ENCODE results near the gene VWF. TPM values are rescaled to one million over a fixed set of nuclear protein-coding genes. Genes with fewer than 3 reads are reported as not detected.

VWF gene
- total RNA-seq, 1 experiment from 2014 or later = 0.37 TPM

DNA sequence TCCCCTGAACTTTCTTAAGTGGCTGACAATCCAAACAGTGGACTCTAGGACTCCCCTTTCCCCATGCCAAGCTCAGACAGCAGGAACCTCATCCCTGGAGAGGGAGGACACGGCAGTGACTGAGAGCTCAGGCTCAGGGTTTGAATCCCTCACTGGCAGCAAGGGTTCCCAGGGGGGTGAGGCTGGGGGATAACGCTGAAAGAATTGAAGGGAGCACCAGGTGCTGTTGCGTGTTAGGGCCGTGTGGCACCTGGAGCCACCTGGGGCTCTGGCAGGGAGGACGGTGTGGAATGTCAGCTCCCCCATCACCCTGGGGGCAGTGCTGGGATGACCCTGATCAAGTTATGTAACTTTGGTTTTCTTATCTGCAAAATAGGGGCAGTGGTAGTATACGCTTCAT lies 219.5 kb downstream of the VWF start:
- in situ Hi-C loops (cut with HindIII; ENCODE audit: low pct_unique_long_range_greater_than_20kb, low sequenced_read_pairs) = no loop called here
- no peak for DNase-seq (ENCODE audit: low read depth, low spot score)

DNA sequence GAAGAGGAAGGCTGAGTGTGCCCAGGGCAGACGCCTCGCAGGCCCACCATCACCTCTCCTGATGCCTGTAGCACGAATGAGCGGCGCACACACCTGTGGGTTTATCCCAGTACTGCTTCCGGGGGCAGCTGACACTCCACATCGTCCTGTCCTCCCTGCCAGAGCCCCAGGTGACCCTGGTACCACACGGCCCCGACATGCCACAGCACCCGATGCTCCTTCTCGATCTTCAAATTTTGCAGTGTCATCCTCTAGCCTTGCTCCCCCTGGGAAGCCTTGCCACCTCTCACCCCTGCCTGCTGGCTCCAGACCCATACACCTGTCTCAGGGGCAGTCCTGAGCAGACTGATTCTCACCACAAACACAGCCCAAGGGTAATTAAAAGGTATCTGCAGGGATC lies 220.0 kb downstream of the VWF start:
- DNase-seq (ENCODE audit: low read depth, low spot score) = no peak
- in situ Hi-C loops (cut with HindIII; ENCODE audit: low pct_unique_long_range_greater_than_20kb, low sequenced_read_pairs) = no loop called here

DNA sequence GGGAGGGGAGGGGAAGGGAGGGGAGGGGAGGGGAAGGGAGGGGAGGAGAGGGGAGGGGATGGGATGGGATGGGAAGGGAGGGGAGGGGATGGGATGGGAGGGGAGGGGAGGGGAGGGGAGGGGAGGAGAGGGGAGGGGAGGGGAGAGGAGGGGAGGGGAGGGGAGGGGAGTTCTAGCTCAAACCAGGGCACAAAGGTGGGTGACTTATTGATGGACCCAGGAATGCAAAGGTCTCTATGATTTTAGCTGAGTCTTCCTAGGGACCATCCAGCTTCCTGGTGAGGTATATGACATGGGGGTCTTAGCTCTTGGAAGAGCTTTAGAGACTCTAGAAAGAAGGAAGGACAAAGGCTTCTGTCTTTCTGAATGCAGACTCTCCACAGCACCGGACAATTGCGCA lies 221.7 kb downstream of the VWF start:
- no peak for DNase-seq (ENCODE audit: low read depth, low spot score)
- in situ Hi-C loops (cut with HindIII; ENCODE audit: low pct_unique_long_range_greater_than_20kb, low sequenced_read_pairs) = no loop called here

DNA sequence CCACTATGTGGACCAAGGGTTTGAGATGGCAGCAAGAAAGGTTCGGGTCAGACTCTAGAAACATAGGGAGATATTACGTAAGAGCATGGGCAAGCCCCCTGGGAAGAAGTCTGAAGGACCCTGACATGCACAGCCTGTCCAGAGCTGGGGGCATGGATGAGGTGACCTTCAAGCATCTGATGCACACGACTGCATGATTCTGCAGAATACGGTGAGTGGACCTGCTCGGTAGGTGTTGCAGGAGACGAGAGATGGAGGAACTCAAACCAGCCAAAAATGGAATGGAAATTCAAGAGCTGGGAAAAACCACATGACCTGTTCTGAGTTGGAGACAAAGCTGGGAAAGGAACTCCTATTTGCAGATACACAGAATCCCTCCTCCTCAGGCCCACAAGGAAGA lies 223.1 kb downstream of the VWF start:
- no peak for DNase-seq (ENCODE audit: low read depth, low spot score)
- in situ Hi-C loops (cut with HindIII; ENCODE audit: low pct_unique_long_range_greater_than_20kb, low sequenced_read_pairs) = no loop called here

DNA sequence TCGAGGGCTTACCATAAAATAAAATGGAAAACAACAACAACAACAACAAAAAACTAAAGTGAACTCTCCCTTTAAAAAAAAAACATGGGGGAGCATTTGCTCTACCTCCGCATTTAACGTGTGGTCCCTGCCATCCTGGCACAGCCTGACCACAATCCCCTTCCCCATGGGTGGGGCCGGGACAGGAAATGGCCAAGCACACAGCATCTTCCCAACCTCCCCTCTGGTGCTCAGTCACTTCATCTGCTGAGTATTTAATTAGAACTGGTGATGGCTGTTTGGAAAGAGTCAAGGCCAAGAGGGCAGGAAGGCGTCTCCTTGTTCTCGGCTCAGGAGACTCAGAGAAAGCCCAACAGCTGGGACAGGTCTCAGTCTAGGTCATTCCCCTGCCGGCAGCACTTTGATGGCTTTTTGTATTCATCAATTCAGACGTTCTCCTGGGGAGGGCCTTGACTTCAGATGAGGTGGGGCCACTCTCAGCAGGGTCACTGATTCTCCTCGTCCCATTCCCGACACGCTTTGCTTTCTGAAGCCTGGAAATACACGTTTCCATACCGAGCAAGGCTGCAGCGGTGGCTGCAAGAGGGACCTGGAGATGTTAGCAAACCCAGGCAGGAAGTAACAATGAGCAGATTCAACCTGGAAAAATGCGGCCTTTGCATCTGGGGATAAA lies 223.8 kb downstream of the VWF start:
- in situ Hi-C loops (cut with HindIII; ENCODE audit: low pct_unique_long_range_greater_than_20kb, low sequenced_read_pairs) = no loop called here
- DNase-seq (ENCODE audit: low read depth, low spot score) = no peak

DNA sequence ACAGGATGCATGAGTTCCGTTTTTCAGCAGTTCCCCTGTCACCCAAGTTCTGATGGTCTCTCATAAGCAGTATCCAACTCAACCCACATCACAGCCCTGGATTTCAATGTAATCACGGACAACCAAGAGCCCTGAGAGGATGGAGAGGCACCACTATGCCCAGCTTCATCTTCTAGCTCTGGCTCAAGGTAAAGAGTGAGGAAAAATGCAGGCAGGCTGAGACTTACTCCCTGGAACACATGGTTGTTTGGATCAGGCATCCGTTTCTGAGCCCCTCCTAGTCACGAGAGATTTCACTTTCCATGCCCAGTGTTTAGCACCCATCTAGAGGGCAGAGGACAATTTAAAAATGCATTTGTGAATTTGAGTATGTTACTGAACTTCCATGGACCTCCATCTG lies 224.4 kb downstream of the VWF start:
- in situ Hi-C loops (cut with HindIII; ENCODE audit: low pct_unique_long_range_greater_than_20kb, low sequenced_read_pairs) = no loop called here
- no peak for DNase-seq (ENCODE audit: low read depth, low spot score)

DNA sequence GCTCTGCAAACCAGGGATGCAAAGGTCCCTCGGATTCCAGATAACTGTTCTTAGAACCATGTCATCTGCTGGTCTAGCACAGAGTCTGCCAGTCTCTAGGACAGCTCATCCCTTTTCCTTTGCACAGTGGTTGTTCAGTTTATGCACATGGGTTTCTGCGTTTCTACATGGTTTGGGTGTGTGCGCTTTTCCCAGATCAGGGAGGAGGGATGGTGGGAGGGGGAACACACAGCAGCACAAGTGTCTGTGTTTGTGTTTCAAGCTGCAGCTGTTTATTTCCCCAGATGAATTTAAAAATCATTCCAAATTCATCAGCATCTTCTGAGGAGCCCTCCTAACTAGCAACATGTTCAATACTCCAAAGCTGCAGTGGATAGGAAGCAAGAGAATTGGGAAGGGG lies 224.8 kb downstream of the VWF start:
- DNase-seq (ENCODE audit: low read depth, low spot score) = no peak
- in situ Hi-C loops (cut with HindIII; ENCODE audit: low pct_unique_long_range_greater_than_20kb, low sequenced_read_pairs) = no loop called here

DNA sequence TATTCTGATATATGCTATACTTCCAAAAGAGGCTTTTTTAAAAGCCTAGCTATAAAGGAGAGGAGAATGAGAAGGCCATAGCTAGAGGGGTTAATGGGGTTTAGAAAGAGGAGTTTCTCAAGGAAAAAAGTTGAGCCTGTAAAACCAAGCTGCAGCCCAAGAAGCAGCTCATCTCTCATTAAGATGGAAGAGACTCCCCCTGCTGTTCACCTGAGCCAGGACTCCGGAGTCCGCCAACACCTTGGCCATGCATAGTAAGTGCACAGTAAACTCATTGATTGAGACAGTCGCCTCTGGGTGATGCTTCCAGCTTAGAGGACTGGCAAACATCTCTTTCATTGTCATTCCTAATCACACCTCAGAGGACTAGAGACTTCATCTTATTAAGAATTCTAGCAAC lies 225.6 kb downstream of the VWF start:
- in situ Hi-C loops (cut with HindIII; ENCODE audit: low pct_unique_long_range_greater_than_20kb, low sequenced_read_pairs) = no loop called here

More for the DNA sequence above, 225.6 kb downstream of the VWF start:
- no peak for DNase-seq (ENCODE audit: low read depth, low spot score)

Small RNA genes lying within 50 kb of the gene (small RNA-seq; reads per million reads assigned to genes)
- 0 to 0.05 reads per million in 2 experiments for gene RN7SL69P

Other genes with a start within 250 kb of the VWF start
- 0.43 and 0.71 TPM in 2 replicates for gene ANO2, start 179.4 kb downstream of the VWF start, total RNA-seq (2014; rRNA removed; shearing (Covaris generic))
- gene CD9, start 75.7 kb upstream of the VWF start, total RNA-seq (2014; rRNA removed; shearing (Covaris generic)) = 156 and 174 TPM in 2 replicates
- not detected in 2 replicates for gene PLEKHG6, start 186.0 kb upstream of the VWF start, total RNA-seq (2014; rRNA removed; shearing (Covaris generic))
- 82.4 and 98.0 TPM in 2 replicates for gene TNFRSF1A, start 217.4 kb upstream of the VWF start, total RNA-seq (2014; rRNA removed; shearing (Covaris generic))

Data from SK-MEL-5 (cell line).